Osteocyte (in vitro differentiated cells): Measurements from ENCODE around the gene EFNA5. TPM values are rescaled to one million over a fixed set of nuclear protein-coding genes. Genes with fewer than 3 reads are reported as not detected.

Experiments
- DNase-seq: peaks from one replicate; pipeline ENCODE4 v3.0.0; 2021; ENCODE audit warnings: mixed read lengths; ENCODE audit not compliant: unreplicated experiment; ENCODE audit errors: extremely low spot score
- H3K27ac Mint-ChIP-seq: one replicate; pipeline ENCODE4 v1.8.0; 2021; ENCODE audit warnings: mild to moderate bottlenecking, mixed read lengths; ENCODE audit not compliant: unreplicated experiment
- H3K27me3 Mint-ChIP-seq: one replicate; pipeline ENCODE4 v1.8.0; 2021; ENCODE audit warnings: mixed read lengths; ENCODE audit not compliant: unreplicated experiment
- H3K36me3 Mint-ChIP-seq: one replicate; pipeline ENCODE4 v1.8.0; 2021; ENCODE audit warnings: mixed read lengths; ENCODE audit not compliant: unreplicated experiment
- H3K4me1 Mint-ChIP-seq: one replicate; pipeline ENCODE4 v1.8.0; 2021; ENCODE audit warnings: mixed read lengths; ENCODE audit not compliant: unreplicated experiment
- H3K4me3 Mint-ChIP-seq: one replicate; pipeline ENCODE4 v1.8.0; 2021; ENCODE audit warnings: mild to moderate bottlenecking, moderate library complexity, mixed read lengths; ENCODE audit not compliant: unreplicated experiment
- H3K9me3 Mint-ChIP-seq: one replicate; pipeline ENCODE4 v1.8.0; 2021; ENCODE audit warnings: mixed read lengths; ENCODE audit not compliant: unreplicated experiment
- total RNA-seq: library from RNA; stranded (reverse); gene quantifications from 2 replicates; pipeline ENCODE4 v1.2.1, GENCODE V29; 2021
- TF ChIP-seq, protein P1 (sequence below): fragments of 200-600 bp; sonication (generic); IDR thresholded peaks from 2 replicates; pipeline ENCODE4 v1.5.0; 2021; ENCODE audit warnings: antibody characterized with exemption, mild to moderate bottlenecking, moderate library complexity

The EFNA5 gene
- total RNA-seq, 1 donor from 2014 or later, result 34.2 TPM

GRCh38 chr5:107680799-107681198, 10.1 kb upstream of the EFNA5 start:
- H3K27me3 Mint-ChIP-seq, result no peaks in the 10 kb centered on the region
- no peak overlapping the region for H3K27ac Mint-ChIP-seq
- no peaks in the 10 kb centered on the region for H3K36me3 Mint-ChIP-seq
- TF ChIP-seq, protein P1, sequence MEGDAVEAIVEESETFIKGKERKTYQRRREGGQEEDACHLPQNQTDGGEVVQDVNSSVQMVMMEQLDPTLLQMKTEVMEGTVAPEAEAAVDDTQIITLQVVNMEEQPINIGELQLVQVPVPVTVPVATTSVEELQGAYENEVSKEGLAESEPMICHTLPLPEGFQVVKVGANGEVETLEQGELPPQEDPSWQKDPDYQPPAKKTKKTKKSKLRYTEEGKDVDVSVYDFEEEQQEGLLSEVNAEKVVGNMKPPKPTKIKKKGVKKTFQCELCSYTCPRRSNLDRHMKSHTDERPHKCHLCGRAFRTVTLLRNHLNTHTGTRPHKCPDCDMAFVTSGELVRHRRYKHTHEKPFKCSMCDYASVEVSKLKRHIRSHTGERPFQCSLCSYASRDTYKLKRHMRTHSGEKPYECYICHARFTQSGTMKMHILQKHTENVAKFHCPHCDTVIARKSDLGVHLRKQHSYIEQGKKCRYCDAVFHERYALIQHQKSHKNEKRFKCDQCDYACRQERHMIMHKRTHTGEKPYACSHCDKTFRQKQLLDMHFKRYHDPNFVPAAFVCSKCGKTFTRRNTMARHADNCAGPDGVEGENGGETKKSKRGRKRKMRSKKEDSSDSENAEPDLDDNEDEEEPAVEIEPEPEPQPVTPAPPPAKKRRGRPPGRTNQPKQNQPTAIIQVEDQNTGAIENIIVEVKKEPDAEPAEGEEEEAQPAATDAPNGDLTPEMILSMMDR, result no peak
- H3K4me3 Mint-ChIP-seq, result no peak overlapping the region
- DNase-seq, result no peak
- H3K4me1 Mint-ChIP-seq, result no peaks in the 10 kb centered on the region
- no peaks in the 10 kb centered on the region for H3K9me3 Mint-ChIP-seq

GRCh38 chr5:107680099-107680498, 9.4 kb upstream of the EFNA5 start:
- no peaks in the 10 kb centered on the region for H3K36me3 Mint-ChIP-seq
- DNase-seq, result no peak
- no peak overlapping the region for H3K27ac Mint-ChIP-seq
- TF ChIP-seq, protein P1, result no peak
- no peaks in the 10 kb centered on the region for H3K27me3 Mint-ChIP-seq
- H3K4me3 Mint-ChIP-seq, result no peak overlapping the region
- no peaks in the 10 kb centered on the region for H3K9me3 Mint-ChIP-seq
- H3K4me1 Mint-ChIP-seq, result no peaks in the 10 kb centered on the region

GRCh38 chr5:107676702-107677101, 6.0 kb upstream of the EFNA5 start:
- Mint-ChIP-seq H3K4me3 (no peak overlapping the region), H3K9me3 (no peaks in the 10 kb centered on the region), H3K27ac (no peak overlapping the region), H3K27me3 (no peaks in the 10 kb centered on the region), H3K4me1 (peaks cover 4% of the 10 kb centered on the region), H3K36me3 (no peaks in the 10 kb centered on the region)
- DNase-seq, result no peak
- TF ChIP-seq, protein P1, result no peak

GRCh38 chr5:107675201-107675600, 4.5 kb upstream of the EFNA5 start:
- DNase-seq, result no peak
- H3K27ac Mint-ChIP-seq, result no peak overlapping the region
- H3K36me3 Mint-ChIP-seq, result no peaks in the 10 kb centered on the region
- H3K4me3 Mint-ChIP-seq, result no peak overlapping the region
- TF ChIP-seq, protein P1, result no peak
- no peaks in the 10 kb centered on the region for H3K9me3 Mint-ChIP-seq
- peaks cover 4% of the 10 kb centered on the region for H3K4me1 Mint-ChIP-seq
- H3K27me3 Mint-ChIP-seq, result no peaks in the 10 kb centered on the region

GRCh38 chr5:107674655-107675054, 3.9 kb upstream of the EFNA5 start:
- Mint-ChIP-seq H3K4me3 (no peak overlapping the region), H3K27me3 (no peaks in the 10 kb centered on the region), H3K9me3 (no peaks in the 10 kb centered on the region), H3K4me1 (peaks cover 4% of the 10 kb centered on the region), H3K36me3 (no peaks in the 10 kb centered on the region), H3K27ac (no peak overlapping the region)
- DNase-seq, result no peak
- TF ChIP-seq, protein P1, result no peak
